GDM1 (cell line): Measurements from ENCODE around the gene CELF2.

Experiments used
- DNase-seq: peaks from one replicate; lab custom pipeline; 2025; lab: John Stamatoyannopoulos, UW

The CELF2 gene

GRCh38 chr10:11058965-11059364 is 41.3 kb downstream of the CELF2 start:
- DNase-seq = no peak

GRCh38 chr10:11063856-11064255 is 46.2 kb downstream of the CELF2 start:
- DNase-seq = no peak

GRCh38 chr10:11064832-11065231 is 47.2 kb downstream of the CELF2 start:
- DNase-seq = no peak

GRCh38 chr10:11065567-11065966 is 47.9 kb downstream of the CELF2 start:
- no peak for DNase-seq

- DNase-seq = no peak
These were observed 48.8 kb downstream of the CELF2 start for GRCh38 chr10:11066520-11066919.

- DNase-seq = no peak
These were observed 51.4 kb downstream of the CELF2 start for GRCh38 chr10:11068861-11069633.

GRCh38 chr10:11073410-11073809 is 55.7 kb downstream of the CELF2 start:
- no peak for DNase-seq

- DNase-seq = no peak
These were observed 57.0 kb downstream of the CELF2 start for GRCh38 chr10:11074536-11075267.

GRCh38 chr10:11076221-11076620 is 58.5 kb downstream of the CELF2 start:
- no peak for DNase-seq

- no peak for DNase-seq
These were observed 62.9 kb downstream of the CELF2 start for GRCh38 chr10:11080564-11080984.

- no peak for DNase-seq
These were observed 63.7 kb downstream of the CELF2 start for GRCh38 chr10:11081408-11081807.

- DNase-seq = no peak
These were observed 64.9 kb downstream of the CELF2 start for GRCh38 chr10:11082526-11082925.

- no peak for DNase-seq
These were observed 65.4 kb downstream of the CELF2 start for GRCh38 chr10:11083051-11083450.

GRCh38 chr10:11085545-11085944 is 67.9 kb downstream of the CELF2 start:
- DNase-seq = no peak

GRCh38 chr10:11086177-11086840 is 68.6 kb downstream of the CELF2 start:
- no peak for DNase-seq

GRCh38 chr10:11087372-11087771 is 69.7 kb downstream of the CELF2 start:
- no peak for DNase-seq

GRCh38 chr10:11088709-11089108 is 71.0 kb downstream of the CELF2 start:
- DNase-seq = no peak

- DNase-seq = no peak
These were observed 71.6 kb downstream of the CELF2 start for GRCh38 chr10:11089272-11089671.

GRCh38 chr10:11091517-11092102 is 73.9 kb downstream of the CELF2 start:
- no peak for DNase-seq

- DNase-seq = no peak
These were observed 76.4 kb downstream of the CELF2 start for GRCh38 chr10:11093771-11094736.

GRCh38 chr10:11095374-11095801 is 77.7 kb downstream of the CELF2 start:
- DNase-seq = no peak
